MG63 (cell line): ENCODE results near the gene OR51G2. TPM values are rescaled to one million over a fixed set of nuclear protein-coding genes. Genes with fewer than 3 reads are reported as not detected.

Source experiments
- DNase-seq: peaks from one replicate; pipeline ENCODE4 v3.0.0-alpha.2; 2020
- H3K27me3 ChIP-seq: fragments of 250-450 bp; sonication (Bioruptor Pico); 2 replicates; pipeline ENCODE4 v1.5.1; 2020; ENCODE audit warnings: mild to moderate bottlenecking, moderate library complexity
- H3K36me3 ChIP-seq: fragments of 250-450 bp; sonication (Bioruptor Pico); 2 replicates; pipeline ENCODE4 v1.5.1; 2020; ENCODE audit warnings: mild to moderate bottlenecking, moderate library complexity
- H3K4me3 ChIP-seq: fragments of 250-450 bp; sonication (Bioruptor Pico); 2 replicates; pipeline ENCODE4 v1.5.1; 2020; ENCODE audit warnings: mild to moderate bottlenecking, moderate library complexity
- H3K9me3 ChIP-seq: fragments of 250-450 bp; sonication (Bioruptor Pico); 2 replicates; pipeline ENCODE4 v1.5.1; 2020; ENCODE audit warnings: mild to moderate bottlenecking, moderate library complexity
- total RNA-seq: library from RNA; depleted of rRNA; stranded (reverse); fragments of >200 nt; shearing (Covaris generic); gene quantifications from 2 replicates; pipeline ENCODE4 v1.2.3, GENCODE V29; 2014; ENCODE audit warnings: low replicate concordance; rRNA removed

The OR51G2 gene
- total RNA-seq, 1 experiment from 2014 or later: not detected

DNA sequence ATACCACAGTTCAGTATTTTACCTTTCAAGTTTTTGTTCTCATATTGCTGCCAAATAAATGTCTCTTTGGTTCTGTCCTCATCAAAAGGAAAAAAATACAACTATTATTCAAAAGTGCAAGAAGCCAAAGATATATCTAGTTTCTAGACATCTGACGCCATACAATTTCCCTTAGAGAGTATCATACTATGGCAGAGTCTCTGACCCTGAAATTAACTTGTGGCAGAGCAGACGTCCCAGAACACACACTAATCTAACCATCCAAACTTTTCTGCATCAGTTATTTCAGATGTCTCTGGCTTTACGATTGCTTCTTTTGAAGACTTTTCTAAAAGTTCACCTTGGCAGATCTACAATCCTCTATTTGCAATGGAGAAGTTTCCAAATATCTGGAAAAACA lies 34.8 kb downstream of the OR51G2 start:
- no peak overlapping the region for H3K4me3 ChIP-seq
- H3K27me3 ChIP-seq: no peaks in the 10 kb centered on the region
- H3K36me3 ChIP-seq: no peaks in the 10 kb centered on the region
- H3K9me3 ChIP-seq: no peaks in the 10 kb centered on the region
- no peak for DNase-seq

DNA sequence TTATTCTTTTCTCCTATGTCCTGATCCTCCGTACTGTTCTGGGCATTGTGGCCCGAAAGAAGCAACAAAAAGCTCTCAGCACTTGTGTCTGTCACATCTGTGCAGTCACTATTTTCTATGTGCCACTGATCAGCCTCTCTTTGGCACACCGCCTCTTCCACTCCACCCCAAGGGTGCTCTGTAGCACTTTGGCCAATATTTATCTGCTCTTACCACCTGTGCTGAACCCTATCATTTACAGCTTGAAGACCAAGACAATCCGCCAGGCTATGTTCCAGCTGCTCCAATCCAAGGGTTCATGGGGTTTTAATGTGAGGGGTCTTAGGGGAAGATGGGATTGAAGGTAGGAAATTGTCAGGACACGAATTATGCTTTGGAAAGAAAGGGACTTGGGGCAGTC lies 36.6 kb downstream of the OR51G2 start:
- no peak for DNase-seq
- H3K36me3 ChIP-seq: no peaks in the 10 kb centered on the region
- no peaks in the 10 kb centered on the region for H3K27me3 ChIP-seq
- H3K9me3 ChIP-seq: no peaks in the 10 kb centered on the region
- no peak overlapping the region for H3K4me3 ChIP-seq

DNA sequence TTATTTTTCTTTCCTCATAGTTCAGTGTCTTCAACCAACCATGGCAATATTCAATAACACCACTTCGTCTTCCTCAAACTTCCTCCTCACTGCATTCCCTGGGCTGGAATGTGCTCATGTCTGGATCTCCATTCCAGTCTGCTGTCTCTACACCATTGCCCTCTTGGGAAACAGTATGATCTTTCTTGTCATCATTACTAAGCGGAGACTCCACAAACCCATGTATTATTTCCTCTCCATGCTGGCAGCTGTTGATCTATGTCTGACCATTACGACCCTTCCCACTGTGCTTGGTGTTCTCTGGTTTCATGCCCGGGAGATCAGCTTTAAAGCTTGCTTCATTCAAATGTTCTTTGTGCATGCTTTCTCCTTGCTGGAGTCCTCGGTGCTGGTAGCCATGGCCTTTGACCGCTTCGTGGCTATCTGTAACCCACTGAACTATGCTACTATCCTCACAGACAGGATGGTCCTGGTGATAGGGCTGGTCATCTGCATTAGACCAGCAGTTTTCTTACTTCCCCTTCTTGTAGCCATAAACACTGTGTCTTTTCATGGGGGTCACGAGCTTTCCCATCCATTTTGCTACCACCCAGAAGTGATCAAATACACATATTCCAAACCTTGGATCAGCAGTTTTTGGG lies 37.2 kb downstream of the OR51G2 start, which contains the start of gene OR51T1:
TSS of gene OR51T1 (plus strand) at position 41 of the 641 bp plus-strand sequence. CDS start at position 41, 0 bp downstream.
- no peaks in the 10 kb centered on the region for H3K27me3 ChIP-seq
- H3K4me3 ChIP-seq: no peak within 1 kb of the TSS
- no peaks in the 10 kb centered on the region for H3K36me3 ChIP-seq
- DNase-seq: peak; percentile 8
- no peaks in the 10 kb centered on the region for H3K9me3 ChIP-seq

DNA sequence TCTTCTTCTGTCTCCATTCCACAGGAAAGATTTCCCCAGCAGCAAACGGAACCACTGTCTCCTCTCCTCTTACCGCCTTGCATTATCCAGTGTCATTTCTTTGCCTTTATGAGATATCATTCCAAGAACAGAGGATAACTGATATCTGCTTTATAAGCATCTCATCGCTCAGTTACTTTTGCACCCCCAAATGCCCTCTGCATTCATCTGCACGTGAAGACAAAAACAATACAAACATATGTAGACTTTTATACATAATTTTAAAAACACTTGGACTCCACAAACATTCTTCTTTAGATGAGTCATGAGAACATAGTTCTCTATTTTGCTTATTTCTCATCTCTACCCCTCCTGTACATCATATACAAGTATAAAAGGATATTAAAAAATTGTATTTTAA lies 38.0 kb downstream of the OR51G2 start:
- Histone ChIP-seq H3K9me3 (no peaks in the 10 kb centered on the region), H3K36me3 (no peaks in the 10 kb centered on the region), H3K27me3 (no peaks in the 10 kb centered on the region), H3K4me3 (no peak overlapping the region)
- DNase-seq: no peak

DNA sequence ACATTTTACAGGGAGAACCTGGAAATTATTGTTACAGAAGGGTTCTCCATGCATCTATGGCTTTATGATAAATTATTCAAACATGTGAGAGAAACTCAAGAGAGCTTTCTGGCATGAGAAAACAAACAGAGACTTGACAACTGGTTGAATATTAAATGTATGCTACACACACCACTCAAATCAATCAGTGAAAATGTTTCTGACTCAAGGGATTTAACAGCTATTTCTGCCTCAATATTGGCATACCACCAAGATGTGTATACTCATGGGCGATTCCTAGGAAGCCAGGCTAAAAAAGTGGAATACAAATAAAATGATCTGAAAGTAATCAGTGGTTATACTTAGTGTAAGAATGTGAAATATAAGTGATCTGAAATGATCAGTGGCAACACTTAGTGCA lies 53.3 kb downstream of the OR51G2 start:
- Histone ChIP-seq H3K36me3 (no peaks in the 10 kb centered on the region), H3K9me3 (no peaks in the 10 kb centered on the region), H3K27me3 (no peaks in the 10 kb centered on the region), H3K4me3 (no peak overlapping the region)
- DNase-seq: no peak

DNA sequence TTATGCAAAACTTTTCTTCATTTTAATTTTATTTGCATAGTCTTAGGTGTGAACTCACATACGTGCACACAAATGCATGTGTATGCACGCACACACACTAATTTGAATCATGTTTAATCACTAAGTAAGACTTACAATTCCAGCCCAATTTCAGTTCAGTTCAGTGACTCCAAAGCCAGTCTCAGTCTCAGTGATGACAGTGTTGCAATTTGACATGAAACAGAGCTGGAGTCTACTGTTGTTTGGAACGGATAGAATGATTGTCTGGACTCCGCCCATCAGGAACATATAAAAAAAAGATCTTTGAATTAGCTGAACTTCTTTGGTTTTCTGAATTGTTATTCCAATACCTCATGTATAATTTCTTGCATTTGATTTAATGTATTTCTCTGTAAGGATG lies 55.3 kb downstream of the OR51G2 start:
- Histone ChIP-seq H3K9me3 (no peaks in the 10 kb centered on the region), H3K27me3 (no peaks in the 10 kb centered on the region), H3K4me3 (no peak overlapping the region), H3K36me3 (no peaks in the 10 kb centered on the region)
- DNase-seq: no peak

Other genes with a start within 250 kb of the OR51G2 start
- gene OR51E2, start 221.5 kb downstream of the OR51G2 start, total RNA-seq: 0.23 and 3.5 TPM in 2 replicates
- gene MMP26, start 214.6 kb downstream of the OR51G2 start, total RNA-seq: 0.43 TPM in 1 of 2 replicates, not detected in the other
- gene OR51F1, start 149.4 kb downstream of the OR51G2 start, total RNA-seq: not detected in 2 replicates
- not detected in 2 replicates for gene OR52R1, start 115.0 kb downstream of the OR51G2 start, total RNA-seq
- not detected in 2 replicates for gene OR51F2, start 98.0 kb downstream of the OR51G2 start, total RNA-seq
- not detected in 2 replicates for gene OR51S1, start 70.1 kb downstream of the OR51G2 start, total RNA-seq
- gene OR51T1, start 37.5 kb downstream of the OR51G2 start, total RNA-seq: not detected in 2 replicates
- gene OR51A7, start 15.6 kb downstream of the OR51G2 start, total RNA-seq: not detected in 2 replicates
- gene OR51G1, start 5.0 kb upstream of the OR51G2 start, total RNA-seq: not detected in 2 replicates
- not detected in 2 replicates for gene OR51A4, start 28.3 kb upstream of the OR51G2 start, total RNA-seq
- not detected in 2 replicates for gene OR51A2, start 36.4 kb upstream of the OR51G2 start, total RNA-seq
- not detected in 2 replicates for gene OR51L1, start 75.5 kb upstream of the OR51G2 start, total RNA-seq
- gene OR52J3, start 127.2 kb upstream of the OR51G2 start, total RNA-seq: not detected in 2 replicates
- not detected in 2 replicates for gene OR52E2, start 140.3 kb upstream of the OR51G2 start, total RNA-seq
- gene OR52E1, start 150.2 kb upstream of the OR51G2 start, total RNA-seq: not detected in 2 replicates
- not detected in 2 replicates for gene OR52A5, start 219.0 kb upstream of the OR51G2 start, total RNA-seq
- gene OR52A1, start 235.4 kb upstream of the OR51G2 start, total RNA-seq: not detected in 2 replicates